Glomerular endothelial cell (primary cell): ENCODE measurements around the gene TAF5L. TPM values are rescaled to one million over a fixed set of nuclear protein-coding genes. Genes with fewer than 3 reads are reported as not detected.
"Not testable (repeated sequence)": the region's sequence is repeated elsewhere in the genome, so short reads cannot be mapped to it uniquely, and the experiment has no call there.

ENCODE experiments used
- DNase-seq: peaks from one replicate; pipeline ENCODE4 v3.0.0-alpha.2; 2011; ENCODE audit warnings: low read depth, low spot score; ENCODE audit errors: extremely low read depth
- total RNA-seq: library from RNA; depleted of rRNA; stranded (reverse); fragments of >200 nt; gene quantifications from 2 replicates; pipeline ENCODE4 v1.2.3, GENCODE V29; 2015

Gene TAF5L
- total RNA-seq, 1 donor from 2014 or later: 18.6 TPM

DNA sequence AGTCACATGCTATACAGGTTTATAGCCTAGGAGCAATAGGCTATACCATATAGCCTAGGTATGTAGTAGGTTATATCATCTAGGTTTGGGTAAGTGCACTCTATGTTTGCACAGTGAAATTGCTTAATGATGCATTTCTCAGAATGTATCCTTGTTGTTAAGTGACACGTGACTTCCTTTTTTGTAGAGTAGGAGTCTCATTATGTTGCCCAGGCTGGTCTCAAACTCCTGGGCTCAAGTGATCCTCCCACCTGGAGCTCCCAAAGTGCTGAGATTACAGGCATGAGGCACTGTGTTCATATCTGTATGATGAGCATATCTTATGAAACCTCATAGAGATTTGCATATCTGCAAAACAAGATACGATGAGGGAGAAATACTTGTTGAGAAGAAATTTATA lies 53.6 kb downstream of the TAF5L start:
- DNase-seq: no peak

DNA sequence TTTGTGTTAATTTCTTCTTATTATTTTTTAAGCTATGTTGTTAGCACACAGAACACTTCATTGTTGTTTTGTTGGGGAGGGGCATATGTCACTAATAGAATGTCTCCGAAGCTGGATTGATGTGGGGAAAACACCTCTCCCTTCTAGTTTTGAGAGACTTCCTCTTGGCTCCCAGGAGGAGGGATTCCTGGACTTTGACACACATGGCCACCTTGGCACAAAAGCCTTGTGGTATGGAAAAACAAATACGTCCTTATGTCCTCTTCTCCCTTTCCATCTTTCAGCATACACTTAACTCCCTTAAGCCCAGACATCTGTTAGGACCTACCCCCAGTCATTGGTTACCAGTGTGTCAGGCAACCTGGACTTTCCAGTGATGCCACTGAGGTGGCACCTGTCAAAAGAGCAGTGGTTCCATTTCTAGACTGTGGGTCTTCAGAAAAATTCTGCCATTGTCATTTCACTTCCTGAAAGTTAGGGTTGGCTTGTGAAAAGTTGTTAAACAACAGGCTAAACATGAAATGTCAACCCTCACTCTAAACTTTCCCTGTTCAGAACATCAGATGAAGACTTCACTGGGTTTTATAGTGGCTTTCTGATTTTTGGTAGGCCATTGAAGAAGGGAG lies 54.9 kb downstream of the TAF5L start:
- no peak for DNase-seq

DNA sequence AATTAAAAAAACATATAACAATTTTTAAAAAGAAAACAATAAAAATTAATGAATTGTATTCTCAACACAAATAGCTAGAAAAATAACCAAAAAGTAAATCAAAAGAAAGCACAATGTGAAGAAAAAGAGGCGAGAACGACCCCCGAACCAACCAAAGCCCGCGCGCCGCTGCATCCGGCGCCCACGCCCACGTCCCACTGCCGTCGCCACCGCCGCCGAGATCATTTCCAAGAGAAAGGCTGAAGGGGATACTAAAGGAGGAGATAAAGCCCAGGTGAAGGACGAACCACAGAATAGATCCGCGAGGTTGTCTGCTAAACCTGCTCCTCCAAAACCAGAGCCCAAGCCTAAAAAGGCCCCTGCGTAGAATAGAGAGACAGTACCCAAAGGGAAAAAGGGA lies 55.6 kb downstream of the TAF5L start:
- DNase-seq: no peak

DNA sequence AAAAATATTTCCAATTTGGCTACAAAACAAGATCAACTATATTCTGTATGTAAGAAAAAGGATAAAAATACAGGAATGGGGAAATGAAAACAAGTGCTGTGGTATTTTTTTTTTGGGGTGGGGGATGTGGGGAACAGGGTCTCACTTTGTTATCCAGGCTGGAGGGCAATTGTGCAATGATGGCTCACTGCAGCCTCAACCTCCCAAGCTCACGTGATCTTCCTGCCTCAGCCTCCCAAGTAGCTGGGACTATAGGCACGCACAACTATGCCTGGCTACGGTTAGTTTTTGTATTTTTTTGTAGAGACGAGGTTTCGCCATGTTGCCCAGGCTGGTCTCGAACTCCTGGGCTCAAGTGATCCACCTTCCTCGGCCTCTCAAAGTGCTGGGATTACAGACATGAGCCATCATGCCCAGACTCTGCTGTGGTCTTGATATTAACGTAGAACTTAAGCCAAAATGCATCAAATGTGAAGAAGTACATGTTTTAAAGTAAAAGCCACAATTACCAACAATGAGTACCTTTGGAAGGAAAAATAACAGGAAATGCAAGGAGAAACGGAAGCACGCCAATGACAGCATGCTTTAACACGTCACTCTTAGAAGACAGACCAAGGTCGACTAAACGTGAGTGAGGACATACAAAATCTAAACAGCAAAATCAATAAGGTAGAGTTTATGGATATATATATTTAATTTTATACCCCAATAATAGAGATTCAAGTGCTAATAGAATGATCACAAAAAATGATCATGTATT lies 58.6 kb downstream of the TAF5L start:
- DNase-seq: peak; percentile 34

GRCh38 chr1:229563701-229564100 lies 62.2 kb downstream of the TAF5L start:
- DNase-seq: no peak

GRCh38 chr1:229563241-229563640 lies 62.7 kb downstream of the TAF5L start:
- DNase-seq: no peak

DNA sequence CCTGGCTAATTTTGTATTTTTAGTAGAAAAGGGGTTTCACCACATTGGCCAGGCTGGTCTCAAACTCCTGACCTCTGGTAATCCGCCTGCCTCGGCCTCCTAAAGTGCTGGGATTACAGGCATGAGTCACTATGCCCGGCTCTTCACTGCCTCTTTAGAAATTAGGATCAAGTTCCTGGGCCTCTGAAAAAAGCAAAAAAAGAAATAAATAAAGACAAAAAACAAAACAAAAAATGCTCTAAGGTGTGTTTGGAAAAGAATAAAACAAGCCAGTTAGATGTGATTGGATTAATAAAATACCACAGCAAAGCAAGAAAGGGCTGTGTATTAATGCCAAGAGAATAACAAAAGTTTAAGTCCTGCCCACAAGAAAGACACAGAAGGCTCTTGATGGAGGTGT lies 63.2 kb downstream of the TAF5L start:
- DNase-seq: no peak

- no peak for DNase-seq
Measured at GRCh38 chr1:229561141-229561540, 64.8 kb downstream of the TAF5L start.

- not testable (repeated sequence) for DNase-seq
Measured at GRCh38 chr1:229560124-229560523, 65.8 kb downstream of the TAF5L start.

DNA sequence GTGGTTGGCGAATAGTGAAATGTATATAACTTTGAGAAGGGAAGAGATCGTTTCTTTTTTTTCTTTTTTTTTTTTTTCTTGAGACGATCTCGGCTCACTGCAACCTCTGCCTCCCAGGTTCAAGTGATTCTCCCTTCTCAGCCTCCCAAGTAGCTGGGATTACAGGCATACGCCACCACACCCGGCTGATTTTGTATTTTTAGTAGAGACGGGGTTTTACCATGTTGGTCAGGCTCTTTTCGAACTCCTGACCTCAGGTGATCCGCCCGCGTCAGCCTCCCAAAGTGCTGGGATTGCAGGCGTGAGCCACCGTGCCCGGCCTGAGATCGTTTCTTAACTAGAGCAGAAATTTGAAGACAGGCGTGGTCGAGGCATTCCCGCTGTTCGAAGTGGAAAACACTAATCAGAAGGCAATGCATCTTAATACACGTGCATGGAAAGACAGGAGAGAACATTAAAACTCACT lies 66.6 kb downstream of the TAF5L start:
- not testable (repeated sequence) for DNase-seq

DNA sequence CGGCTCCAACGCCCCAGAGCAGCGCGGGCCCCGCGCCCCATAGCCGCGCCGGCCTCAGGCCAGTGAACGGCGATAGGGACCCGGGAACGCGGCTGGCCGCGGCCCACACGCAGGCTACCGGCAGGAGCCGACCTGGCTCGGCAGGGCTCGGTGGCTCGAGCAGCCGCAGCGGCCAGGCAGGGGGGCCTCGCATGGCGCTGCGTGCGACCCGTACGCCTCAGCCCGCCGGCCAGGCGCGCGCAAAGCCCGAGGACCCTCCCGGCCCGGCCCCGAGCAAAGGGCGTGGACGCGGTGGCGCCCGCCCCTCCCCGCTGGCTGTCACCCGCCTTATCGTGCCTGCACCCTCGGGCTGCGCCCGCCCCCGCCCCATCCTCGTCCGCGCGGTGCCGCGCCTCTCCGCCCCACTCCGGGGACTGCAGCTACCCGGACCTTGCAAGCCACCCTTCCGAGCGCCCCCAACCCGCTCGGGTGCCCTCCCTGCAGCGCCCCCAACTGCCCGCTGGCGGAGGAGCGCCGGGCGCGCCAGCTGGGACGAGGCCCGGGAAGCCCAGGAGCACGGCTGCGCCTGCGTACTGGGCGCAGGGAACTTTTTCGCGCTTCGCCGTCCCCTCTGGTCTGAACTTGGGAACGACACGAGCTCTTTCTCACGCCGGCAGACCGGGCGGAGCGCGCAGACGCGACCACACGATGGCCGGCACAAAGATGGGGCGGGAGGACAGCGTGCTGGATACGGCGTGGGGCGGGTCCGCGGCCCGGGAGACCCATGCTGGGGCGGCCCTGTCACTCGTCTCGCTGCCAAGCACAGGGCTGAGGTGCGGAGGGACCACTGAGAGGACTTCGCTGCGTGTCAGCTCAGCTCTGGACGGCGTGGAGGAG lies 67.2 kb downstream of the TAF5L start, which contains the start of gene ABCB10:
TSS of gene ABCB10 (minus strand) at position 248 of the 876 bp plus-strand sequence. CDS start at position 193, 55 bp downstream.
- peak; percentile 75 for DNase-seq

DNA sequence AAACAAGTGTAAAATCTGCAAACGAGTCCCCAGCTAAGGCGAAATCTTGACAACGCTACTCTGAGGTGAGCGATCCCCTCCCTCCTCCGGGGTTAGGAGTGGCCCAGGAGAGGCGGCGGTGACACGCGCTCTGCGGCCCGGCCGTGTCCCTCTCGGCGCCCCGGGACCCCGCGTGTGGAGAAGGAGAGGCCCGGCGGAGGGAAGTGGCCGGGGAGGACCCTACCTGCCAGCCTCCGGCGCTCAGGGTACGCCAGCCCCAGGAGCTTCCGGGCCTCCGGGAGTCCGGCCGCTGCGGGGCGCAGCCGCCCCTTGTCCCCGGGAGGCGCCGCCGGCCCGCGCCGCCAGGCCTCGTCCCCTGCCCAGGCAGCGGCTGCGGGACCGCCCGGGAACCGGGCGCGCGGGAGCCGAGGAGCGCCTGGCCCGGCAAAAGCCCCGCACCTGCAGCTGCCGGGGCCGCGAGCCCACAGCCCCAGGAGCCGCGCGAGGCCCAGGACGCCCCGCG lies 68.0 kb downstream of the TAF5L start:
- DNase-seq: no peak

DNA sequence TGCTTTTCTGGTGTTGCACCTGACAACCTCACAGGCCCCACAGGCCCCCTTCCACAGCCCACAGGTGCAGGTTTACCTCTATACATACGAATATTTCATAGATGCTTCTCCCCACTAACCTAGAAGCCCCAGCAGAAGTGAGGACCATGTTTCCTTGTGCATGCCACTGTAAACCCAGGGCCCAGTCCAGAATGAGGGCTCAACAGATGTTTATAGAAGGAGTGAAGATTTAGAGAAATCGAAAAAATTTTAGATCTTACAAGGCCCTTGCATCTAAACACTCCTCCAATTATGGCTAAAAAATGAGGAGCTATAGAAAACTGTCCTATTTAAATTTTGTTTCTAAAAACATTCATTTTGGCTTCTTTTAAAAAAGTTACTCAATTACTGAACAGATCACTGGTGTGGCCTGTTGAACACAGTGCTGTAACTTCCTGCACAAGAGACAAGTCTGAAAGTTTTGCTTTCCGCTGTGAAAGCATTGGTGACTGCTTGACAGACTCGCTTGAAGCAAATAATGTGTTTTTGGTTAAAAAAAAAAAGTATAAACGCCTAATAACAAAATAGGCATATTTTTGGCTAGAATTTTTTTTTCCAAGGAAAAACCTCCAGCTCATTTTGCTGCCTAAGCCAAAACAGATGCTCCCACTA lies 68.6 kb downstream of the TAF5L start:
- DNase-seq: no peak

GRCh38 chr1:229554886-229555621 lies 70.9 kb downstream of the TAF5L start:
- DNase-seq: no peak

GRCh38 chr1:229553621-229554130 lies 72.2 kb downstream of the TAF5L start:
- no peak for DNase-seq

GRCh38 chr1:229552732-229553131 lies 73.2 kb downstream of the TAF5L start:
- DNase-seq: no peak

DNA sequence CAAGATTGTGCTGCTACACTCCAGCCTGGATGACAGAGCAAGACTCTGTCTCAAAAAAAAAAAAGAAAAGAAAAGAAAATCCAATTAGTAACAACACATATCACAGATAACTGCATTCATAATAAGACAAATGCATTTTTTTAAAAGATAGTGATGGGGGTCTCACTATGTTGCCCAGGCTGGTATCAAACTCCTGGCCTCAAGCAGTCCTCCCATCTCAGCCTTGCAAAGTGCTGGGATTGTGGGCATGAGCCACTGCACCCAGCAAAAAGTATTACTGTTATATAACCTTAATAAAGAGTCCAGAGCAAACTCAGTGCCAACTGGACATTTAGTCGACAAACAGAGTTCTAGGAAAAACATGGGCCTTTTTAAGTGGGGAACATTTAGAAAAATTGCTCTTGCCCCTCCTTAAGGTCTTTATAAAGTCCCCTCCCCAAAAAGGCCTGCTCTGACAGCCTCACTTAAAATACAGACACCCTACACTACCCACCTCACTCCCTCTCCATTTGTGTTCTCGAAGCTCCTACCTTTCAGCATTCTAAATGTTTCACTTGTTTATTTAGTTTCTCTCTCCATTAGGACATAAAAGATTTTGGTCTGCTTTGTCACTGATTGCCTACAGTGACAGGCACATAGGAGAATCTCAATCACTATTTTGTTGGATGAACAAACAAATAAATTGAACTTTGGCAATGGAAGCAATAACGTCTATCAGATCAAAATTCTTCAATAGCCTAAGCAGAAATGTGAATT lies 74.9 kb downstream of the TAF5L start:
- DNase-seq: no peak

DNA sequence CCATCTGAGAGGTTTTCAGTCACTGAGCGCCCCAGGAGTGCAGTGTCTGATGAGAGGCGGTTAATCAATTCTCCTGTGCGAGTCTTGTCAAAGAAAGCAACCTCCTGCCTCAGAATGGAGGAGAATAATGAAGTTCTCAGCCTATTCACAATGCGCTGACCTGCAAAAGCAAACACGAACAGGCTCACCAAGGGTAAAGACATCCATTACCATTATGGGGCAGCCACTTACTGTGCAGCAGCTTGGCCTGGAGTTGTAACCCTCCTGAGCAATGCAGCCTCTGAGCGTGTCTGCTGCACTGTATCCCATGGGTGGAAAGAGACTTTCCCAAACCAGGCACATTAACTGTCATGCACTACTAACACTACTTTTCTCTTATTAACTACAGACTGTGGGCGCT lies 78.4 kb downstream of the TAF5L start:
- DNase-seq: no peak

- no peak for DNase-seq
Measured at GRCh38 chr1:229544587-229544986, 81.3 kb downstream of the TAF5L start.
